T47D (cell line): ENCODE results near the gene CPLANE2.
"Not testable (repeated sequence)": the region's sequence is repeated elsewhere in the genome, so short reads cannot be mapped to it uniquely, and the experiment has no call there.

Experiments
- DNase-seq, 2 experiments: peaks; one replicate each; pipeline versions ENCODE4 v3.0.0 to v3.0.0-alpha.2; 2011 to 2012; ENCODE audit warnings: low read depth in 1 of 2, low spot score in 1 of 2
- JUND ChIP-seq: IDR thresholded peaks from 2 replicates; pipeline ENCODE4 v1.6.1; 2012; ENCODE audit warnings: low read depth
- in situ Hi-C: cut with HindIII; loops from 2 replicates; pipeline ENCODE4 v1.10.0; 2016; ENCODE audit warnings: low sequenced_read_pairs, low pct_unique_long_range_greater_than_20kb

Gene CPLANE2

DNA sequence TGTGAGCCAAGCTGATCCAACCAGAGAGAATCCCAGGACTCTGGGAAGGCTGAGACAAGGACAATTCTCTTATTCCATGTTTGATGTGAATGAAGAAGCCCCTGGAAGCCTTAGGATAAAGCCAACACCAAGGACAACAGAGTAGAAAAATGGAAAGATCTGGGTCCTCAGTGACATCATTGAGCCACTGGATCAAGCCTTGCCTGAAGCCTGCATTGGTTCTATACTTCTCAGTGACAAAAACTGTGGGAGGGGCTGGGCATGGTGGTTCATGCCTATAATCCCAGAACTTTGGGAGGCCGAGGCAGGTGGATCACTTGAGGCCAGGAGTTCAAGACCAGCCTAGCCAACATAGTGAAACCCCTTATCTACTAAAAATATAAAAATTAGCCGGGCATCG, 40.1 kb downstream of the CPLANE2 start:
- no peak for TF ChIP-seq JUND
- in situ Hi-C loops = no loop called here
- DNase-seq = no peak

DNA sequence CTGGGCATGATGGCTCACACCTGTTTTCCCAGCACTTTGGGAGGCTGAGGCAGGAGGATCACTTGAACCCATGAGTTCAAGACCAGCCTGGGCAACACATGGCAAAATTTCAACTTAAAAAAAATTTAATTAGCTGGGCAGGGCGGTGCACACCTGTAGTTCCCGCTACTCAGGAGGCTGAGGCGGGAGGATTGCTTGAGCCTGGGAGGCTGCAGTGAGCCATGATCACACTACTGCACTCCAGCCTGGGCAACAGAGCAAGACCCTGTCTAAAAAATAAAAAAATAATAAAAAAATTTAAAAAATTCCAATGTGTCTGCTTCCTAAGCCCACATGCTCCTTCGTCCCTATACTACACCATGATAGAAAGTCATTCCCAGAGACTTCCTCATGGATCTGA, 40.8 kb downstream of the CPLANE2 start:
- in situ Hi-C loops, DNase-seq: not testable (repeated sequence)

- TF ChIP-seq JUND = no peak
- in situ Hi-C loops = no loop called here
- DNase-seq = no peak
These were observed 41.5 kb downstream of the CPLANE2 start for GRCh38 chr1:16195518-16195905.

GRCh38 chr1:16191916-16192546, 45.0 kb downstream of the CPLANE2 start:
- DNase-seq = no peak
- in situ Hi-C loops = no loop called here
- TF ChIP-seq JUND = no peak

DNA sequence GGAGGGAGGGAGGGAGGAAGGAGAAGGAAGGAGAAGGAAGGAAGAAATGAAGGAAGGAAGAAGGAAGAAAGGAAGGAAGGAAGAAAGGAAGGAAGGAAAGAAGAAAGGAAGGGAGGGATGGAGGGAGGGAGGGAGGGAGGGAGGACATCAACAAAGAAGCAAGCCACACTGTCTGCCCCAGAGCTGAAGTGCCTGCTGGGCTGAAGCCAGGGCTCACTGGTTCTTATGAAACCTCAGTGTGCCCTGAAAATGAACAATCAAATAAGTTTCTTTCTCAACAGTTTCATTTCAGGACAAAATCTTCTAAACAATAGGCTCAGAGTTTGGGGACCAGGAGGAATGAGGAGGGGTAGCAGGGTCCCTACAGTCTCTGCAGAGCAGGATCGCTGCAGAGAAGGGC, 45.7 kb downstream of the CPLANE2 start:
- DNase-seq = no peak
- no peak for TF ChIP-seq JUND
- in situ Hi-C loops = no loop called here

GRCh38 chr1:16189921-16190621, 46.9 kb downstream of the CPLANE2 start:
- TF ChIP-seq JUND = no peak
- no peak for DNase-seq
- in situ Hi-C loops = no loop called here

DNA sequence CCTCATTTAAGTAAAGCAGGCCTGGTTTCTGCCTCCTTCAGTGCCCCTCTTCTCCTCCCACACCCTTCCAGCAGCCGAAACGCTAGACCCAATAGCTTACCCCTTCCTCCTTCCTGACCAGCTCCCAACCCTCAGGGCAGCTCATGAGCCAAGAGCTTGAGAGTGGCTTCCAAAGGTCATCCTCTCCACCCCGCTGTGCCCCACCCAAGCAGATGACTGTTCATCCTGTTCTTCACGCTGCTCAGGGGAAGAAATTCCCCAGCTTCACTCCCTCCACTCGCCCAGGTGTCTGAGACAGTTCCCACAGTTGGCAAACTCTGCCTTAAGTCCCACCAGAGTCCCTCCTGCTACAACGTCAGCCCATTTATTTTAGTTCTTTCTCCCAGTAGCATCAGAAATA, 48.0 kb downstream of the CPLANE2 start:
- no peak for TF ChIP-seq JUND
- in situ Hi-C loops = no loop called here
- DNase-seq = no peak

- in situ Hi-C loops = no loop called here
- no peak for TF ChIP-seq JUND
- peak; percentile 46 to 66 for DNase-seq
These were observed 49.1 kb downstream of the CPLANE2 start for GRCh38 chr1:16187748-16188401.

- in situ Hi-C loops = no loop called here
- no peak for DNase-seq
- TF ChIP-seq JUND = no peak
These were observed 50.2 kb downstream of the CPLANE2 start for GRCh38 chr1:16186655-16187235.

DNA sequence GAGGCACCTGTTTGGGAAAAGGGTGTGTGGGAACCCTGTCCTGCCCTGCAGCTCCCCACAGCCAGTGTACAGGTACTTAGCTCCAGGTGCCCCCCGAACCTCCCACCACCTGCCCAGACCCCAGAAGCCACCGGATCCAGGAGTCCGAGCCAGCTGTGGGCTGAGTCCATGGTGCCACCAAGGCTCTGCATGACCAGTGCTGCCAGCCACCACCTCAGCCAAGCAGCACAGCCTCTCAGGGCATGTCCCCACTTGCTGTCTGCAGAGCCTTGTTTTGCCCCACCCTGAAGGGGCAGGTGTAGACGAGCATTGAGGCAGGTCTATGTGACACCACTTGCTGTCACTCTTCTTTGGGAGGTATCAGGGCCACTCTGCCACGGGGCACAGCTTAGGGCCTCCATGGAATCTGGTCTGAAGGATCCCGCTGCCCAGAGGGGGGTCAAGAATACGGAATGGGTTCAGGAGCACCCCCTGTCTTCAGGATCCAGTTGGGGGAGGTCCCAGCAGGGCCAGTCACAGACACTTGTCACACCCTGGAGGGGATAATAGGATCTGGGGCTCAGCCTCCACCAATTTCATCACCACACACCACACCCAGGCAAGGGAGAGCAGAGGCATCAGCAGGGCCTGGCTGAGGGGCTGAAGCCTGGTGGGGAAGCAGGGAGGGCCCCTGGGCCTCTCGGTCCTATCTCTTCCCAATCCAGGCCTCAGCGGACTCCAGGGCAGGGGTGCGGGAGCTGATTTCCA, 52.3 kb downstream of the CPLANE2 start:
- no peak for TF ChIP-seq JUND
- in situ Hi-C loops = no loop called here
- DNase-seq = no peak

DNA sequence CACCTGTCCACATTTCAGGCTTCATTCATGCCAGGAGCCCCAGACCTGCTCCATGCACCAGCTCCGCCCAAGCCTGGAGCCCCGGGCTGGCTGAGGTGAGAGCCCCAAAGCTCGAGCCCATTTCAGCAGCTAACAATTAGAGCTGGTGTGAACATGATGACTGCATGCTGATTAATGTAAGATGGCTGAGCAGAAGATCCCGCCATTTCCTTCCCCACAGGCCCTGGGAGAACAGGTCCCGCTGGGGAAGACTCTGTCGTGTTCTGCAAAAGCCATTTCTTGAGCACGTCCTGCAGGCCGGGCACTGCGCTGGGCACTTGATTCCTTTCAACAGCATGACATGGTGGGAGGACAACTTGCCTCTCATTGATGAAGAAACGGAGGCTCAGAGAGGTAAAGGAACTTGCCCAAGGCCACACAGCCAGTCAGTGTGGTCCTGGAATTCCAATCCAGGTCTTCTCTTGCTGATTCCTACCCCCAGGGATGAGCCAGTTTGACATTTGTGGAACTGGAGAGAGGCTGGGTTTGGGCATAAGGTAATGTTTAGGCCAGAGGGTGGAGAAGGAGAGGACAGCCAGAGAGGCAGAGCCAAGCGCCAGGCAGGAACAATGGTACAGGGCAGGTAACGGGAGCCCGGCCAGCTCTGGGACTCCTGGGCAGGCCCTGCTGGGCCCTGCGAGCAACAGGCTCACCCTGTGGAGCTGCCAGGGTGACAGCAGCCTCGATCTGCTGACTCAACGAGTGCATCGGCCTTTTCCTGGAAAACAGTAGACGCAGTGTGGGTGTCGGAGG, 53.0 kb downstream of the CPLANE2 start:
- TF ChIP-seq JUND = no peak
- DNase-seq = no peak
- in situ Hi-C loops = no loop called here

DNA sequence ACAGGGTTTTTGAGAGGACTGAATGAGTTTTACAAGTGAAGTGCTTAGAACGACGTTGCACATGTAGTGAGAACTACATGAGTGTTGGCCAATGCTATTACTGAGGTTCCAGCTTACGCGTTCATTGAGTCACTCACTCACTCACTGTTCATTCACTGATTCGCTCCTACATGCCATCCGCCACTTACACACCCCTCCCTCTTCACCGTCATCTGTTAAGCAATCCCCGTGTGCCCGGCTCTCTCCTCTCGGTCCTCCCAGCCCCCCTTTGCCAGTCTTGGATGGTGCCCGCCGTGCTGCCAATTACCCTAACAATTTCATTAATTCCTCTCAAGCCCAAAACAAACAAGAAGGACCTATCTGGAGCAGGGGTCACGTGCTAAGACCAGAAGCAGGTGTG, 53.8 kb downstream of the CPLANE2 start:
- in situ Hi-C loops = no loop called here
- TF ChIP-seq JUND = no peak
- DNase-seq = no peak
